ENCODE data around the gene RAB3D.

RAB3D gene

DNA sequence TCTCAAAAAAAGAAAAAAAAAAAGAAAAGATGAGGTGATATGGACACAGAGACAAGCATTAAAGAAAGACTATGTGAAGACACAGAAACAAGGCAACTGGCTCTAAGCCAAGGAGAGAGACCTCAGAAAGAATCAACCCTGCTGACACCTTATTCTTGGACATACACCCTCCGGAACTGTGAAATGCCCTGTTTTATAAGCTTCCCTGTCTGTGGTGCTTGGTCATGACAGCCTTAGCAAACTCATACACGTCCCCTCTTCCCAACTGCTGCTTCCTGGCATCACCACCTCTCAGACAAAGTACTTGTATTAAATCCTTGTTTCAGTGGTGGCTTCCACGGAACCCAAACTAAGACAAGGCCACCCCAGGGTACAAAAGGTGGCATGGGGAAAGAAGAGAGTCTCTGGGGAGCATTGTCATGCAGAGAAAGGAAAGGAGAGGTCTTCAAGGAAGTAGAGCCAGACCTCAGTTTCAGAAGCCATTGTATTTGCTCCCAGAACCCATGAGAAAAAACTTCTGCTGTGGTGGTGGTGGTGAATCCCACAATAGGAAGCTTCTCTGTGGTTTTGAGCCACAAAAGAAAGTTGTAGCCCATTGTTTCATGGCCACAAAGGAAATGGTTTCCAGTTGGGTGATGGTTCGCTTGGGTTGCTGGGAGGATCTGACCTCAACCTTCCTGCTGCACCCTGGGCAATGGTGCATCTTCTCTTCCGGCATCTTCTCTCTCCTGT lies 59.8 kb downstream of the RAB3D start:
- Histone ChIP-seq H3K9me3 (no peaks in the 10 kb centered on the region), H3K27me3 (no peaks in the 10 kb centered on the region), H3K36me3 (no peaks in the 10 kb centered on the region), H3K4me1 (no peaks in the 10 kb centered on the region), H3K4me3 (ENCODE audit: low read depth, low read length) (no peak overlapping the region)
- DNase-seq: no peak
- no peak for TF ChIP-seq CTCF (IDR thresholded peaks at IDR 0.05; ENCODE audit: low read depth, low read length)

DNA sequence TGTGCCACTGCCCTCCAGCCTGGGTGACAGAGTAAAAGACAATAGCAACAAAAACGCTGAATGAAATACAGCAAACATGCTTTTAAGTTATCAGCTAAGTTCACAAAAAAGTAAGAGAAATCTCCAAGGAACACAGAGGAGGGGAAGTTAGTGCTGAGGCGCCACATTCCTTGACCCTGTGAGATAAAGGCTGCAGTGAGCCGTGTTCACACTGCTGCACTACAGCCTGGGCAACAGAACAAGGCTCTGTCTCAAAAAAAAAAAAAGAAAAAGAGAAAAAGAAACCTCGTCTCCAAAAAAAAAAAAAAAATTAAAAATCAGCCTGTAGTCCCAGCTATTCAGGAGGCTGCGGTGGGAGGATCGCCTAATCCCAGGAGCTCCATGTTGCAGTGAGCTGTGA lies 60.8 kb downstream of the RAB3D start:
- H3K4me1 ChIP-seq: no peaks in the 10 kb centered on the region
- no peak for DNase-seq
- no peak overlapping the region for H3K4me3 ChIP-seq (ENCODE audit: low read depth, low read length)
- TF ChIP-seq CTCF (IDR thresholded peaks at IDR 0.05; ENCODE audit: low read depth, low read length): no peak
- no peaks in the 10 kb centered on the region for H3K36me3 ChIP-seq
- no peaks in the 10 kb centered on the region for H3K27me3 ChIP-seq
- no peaks in the 10 kb centered on the region for H3K9me3 ChIP-seq

DNA sequence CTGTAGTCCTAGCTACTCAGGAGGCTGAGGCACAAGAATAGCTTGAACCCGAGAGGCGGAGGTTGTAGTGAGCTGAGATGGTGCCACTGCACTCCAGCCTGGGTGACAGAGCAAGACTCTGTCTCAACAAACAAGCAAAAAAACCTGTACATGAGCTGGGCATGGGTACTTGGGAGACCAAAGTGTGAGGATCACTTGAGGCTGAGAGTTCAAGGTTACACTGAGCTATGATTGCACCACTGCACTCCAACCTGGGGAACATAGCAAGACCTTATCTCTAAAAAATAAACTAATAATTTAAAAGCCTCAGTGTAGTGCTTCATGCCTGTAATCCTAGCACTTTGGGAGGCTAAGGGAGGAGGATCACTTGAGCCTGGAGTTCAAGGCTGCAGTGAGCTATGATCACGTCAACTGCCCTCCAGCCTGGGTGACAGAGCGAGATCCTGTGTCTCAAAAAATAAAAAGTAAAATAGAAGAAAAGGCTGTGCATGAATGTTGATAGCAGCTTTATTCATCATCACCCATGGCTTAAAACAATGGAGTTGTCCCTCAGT lies 64.8 kb downstream of the RAB3D start:
- no peaks in the 10 kb centered on the region for H3K9me3 ChIP-seq
- no peak for DNase-seq
- no peaks in the 10 kb centered on the region for H3K27me3 ChIP-seq
- H3K36me3 ChIP-seq: no peaks in the 10 kb centered on the region
- TF ChIP-seq CTCF (IDR thresholded peaks at IDR 0.05; ENCODE audit: low read depth, low read length): no peak
- no peak overlapping the region for H3K4me3 ChIP-seq (ENCODE audit: low read depth, low read length)
- no peaks in the 10 kb centered on the region for H3K4me1 ChIP-seq

- no peaks in the 10 kb centered on the region for H3K9me3 ChIP-seq
- DNase-seq: no peak
- no peaks in the 10 kb centered on the region; the same call in 1 of the 2 replicates for H3K4me1 ChIP-seq
- no peaks in the 10 kb centered on the region for H3K27me3 ChIP-seq
- TF ChIP-seq CTCF (IDR thresholded peaks at IDR 0.05; ENCODE audit: low read depth, low read length): no peak
- H3K36me3 ChIP-seq: no peaks in the 10 kb centered on the region
- H3K4me3 ChIP-seq (ENCODE audit: low read depth, low read length): no peak overlapping the region
These were observed 65.5 kb downstream of the RAB3D start for GRCh38 chr19:11273989-11274388.

DNA sequence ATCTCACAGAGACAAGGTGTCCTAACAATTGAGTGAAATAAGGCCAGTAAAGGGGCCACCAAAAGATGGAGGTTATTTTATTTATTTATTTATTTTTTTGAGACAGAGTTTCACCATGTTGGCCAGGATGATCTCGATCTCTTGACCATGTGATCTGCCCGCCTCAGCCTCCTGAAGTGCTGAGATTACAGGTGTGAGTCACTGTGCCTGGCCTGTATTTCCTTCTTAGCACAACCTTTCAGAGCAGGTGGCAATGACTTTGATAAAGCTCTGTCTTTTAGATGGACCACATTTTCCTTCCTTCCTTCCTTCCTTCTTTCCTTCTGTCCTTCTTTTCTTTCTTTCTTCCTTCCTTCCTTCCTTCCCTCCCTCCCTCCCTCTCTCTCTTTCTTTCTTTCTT lies 66.2 kb downstream of the RAB3D start:
- H3K4me1 ChIP-seq: no peaks in the 10 kb centered on the region; the same call in 1 of the 2 replicates
- H3K27me3 ChIP-seq: no peaks in the 10 kb centered on the region
- H3K4me3 ChIP-seq (ENCODE audit: low read depth, low read length): no peak overlapping the region
- no peaks in the 10 kb centered on the region for H3K9me3 ChIP-seq
- H3K36me3 ChIP-seq: no peaks in the 10 kb centered on the region
- DNase-seq: no peak
- no peak for TF ChIP-seq CTCF (IDR thresholded peaks at IDR 0.05; ENCODE audit: low read depth, low read length)

All from BE2C (cell line).